ENCODE results near the gene IDH3B.
A peak's percentile ranks its signal among the peaks of the same experiment; 100 is the strongest.
"Not testable (repeated sequence)": the region's sequence is repeated elsewhere in the genome, so short reads cannot be mapped to it uniquely, and the experiment has no call there.

Gene IDH3B

GRCh38 chr20:2690213-2690612 lies 26.2 kb upstream of the IDH3B start:
- TF ChIP-seq, protein P1, sequence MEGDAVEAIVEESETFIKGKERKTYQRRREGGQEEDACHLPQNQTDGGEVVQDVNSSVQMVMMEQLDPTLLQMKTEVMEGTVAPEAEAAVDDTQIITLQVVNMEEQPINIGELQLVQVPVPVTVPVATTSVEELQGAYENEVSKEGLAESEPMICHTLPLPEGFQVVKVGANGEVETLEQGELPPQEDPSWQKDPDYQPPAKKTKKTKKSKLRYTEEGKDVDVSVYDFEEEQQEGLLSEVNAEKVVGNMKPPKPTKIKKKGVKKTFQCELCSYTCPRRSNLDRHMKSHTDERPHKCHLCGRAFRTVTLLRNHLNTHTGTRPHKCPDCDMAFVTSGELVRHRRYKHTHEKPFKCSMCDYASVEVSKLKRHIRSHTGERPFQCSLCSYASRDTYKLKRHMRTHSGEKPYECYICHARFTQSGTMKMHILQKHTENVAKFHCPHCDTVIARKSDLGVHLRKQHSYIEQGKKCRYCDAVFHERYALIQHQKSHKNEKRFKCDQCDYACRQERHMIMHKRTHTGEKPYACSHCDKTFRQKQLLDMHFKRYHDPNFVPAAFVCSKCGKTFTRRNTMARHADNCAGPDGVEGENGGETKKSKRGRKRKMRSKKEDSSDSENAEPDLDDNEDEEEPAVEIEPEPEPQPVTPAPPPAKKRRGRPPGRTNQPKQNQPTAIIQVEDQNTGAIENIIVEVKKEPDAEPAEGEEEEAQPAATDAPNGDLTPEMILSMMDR (IDR thresholded peaks at IDR 0.05; ENCODE audit: low read depth, low read length): no peak
- DNase-seq (ENCODE audit: extremely low read depth, low read depth): no peak

DNA sequence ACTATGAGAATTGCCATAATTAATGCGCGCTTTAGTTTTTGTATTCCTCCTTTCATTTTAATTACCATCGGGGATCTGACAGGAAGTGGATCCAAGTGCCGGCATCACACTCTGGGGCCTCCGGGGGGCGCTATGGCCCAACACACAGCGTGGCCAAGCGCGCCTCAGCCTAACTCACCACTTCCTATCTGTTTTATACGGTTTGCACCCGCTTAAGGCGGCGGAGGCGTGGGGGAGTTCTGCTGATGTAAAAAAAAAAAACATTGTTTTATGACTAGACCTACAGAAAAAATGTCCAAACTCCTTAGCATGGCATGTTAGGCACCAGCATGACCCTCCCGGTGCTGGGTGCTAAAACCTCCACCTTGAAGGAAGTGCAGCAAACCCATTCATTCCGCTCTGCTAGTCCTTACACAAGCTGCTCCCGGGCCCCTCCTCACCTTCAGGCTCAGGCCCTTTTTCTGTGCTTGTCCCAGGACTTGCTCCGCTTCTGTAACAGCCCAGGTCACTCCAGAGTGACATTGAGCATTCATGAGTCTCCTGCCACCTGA lies 24.1 kb upstream of the IDH3B start:
- TF ChIP-seq, protein P1 (IDR thresholded peaks at IDR 0.05; ENCODE audit: low read depth, low read length): peak; percentile 42
- no peak for DNase-seq (ENCODE audit: extremely low read depth, low read depth)

DNA sequence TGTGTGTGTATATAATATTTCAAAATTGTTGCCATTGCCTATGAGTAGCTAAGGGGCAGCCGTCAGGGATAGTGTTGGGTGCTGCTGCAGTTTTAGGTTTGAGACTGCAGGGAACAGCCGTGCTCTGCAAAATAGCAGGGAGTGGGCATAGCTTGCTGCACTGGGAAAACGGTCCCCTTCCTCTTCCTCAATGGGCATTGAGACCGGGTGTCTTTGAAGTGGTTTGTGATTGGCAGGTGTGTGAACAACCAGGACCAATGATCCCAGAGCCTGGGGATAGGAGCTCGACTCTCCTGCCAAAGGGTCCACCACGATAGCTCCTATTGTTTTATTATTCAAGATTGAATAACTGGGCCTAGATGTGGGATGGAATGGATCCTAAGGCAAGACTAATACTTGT lies 23.5 kb upstream of the IDH3B start:
- TF ChIP-seq, protein P1 (IDR thresholded peaks at IDR 0.05; ENCODE audit: low read depth, low read length): no peak
- no peak for DNase-seq (ENCODE audit: extremely low read depth, low read depth)

DNA sequence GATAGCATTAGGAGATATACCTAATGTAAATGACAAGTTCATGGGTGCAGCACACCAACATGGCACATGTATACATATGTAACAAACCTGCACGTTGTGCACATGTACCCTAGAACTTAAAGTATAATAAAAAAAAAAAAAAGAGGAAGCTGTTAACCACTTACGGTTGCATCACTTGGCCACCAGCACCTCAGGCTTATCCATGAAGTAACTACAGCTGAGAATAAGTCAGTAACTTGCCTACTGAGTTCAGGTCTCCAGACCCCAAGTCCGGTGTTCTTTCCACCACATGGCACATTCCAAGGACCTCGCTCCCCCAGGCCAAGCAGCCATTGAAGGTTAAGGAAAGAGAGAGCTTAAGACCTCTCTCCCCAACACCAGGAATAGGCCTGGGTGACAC lies 20.8 kb upstream of the IDH3B start:
- not testable (repeated sequence) for DNase-seq (ENCODE audit: extremely low read depth, low read depth)

GRCh38 chr20:2682040-2682439 lies 18.0 kb upstream of the IDH3B start:
- not testable (repeated sequence) for DNase-seq (ENCODE audit: extremely low read depth, low read depth)

DNA sequence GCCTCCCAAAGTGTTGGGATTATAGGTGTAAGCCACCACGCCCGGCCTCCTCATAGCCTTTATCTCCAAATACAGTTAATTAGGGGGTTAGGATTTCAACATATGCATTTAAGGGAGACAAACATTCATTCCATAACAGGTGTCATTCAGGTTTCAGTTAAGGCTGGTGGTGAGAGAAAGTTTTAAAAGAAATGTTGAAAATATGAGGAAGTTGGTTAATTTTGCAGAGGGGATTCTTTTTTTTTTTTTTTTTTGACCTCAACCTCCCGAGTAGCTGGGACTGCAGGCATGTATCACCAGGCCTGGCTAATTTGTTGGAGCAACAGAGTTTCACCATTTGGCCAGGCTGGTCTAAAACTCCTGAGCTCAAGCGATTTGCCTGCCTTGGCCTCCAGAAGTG lies 16.0 kb upstream of the IDH3B start:
- no peak for DNase-seq (ENCODE audit: extremely low read depth, low read depth)
- TF ChIP-seq, protein P1 (IDR thresholded peaks at IDR 0.05; ENCODE audit: low read depth, low read length): no peak

DNA sequence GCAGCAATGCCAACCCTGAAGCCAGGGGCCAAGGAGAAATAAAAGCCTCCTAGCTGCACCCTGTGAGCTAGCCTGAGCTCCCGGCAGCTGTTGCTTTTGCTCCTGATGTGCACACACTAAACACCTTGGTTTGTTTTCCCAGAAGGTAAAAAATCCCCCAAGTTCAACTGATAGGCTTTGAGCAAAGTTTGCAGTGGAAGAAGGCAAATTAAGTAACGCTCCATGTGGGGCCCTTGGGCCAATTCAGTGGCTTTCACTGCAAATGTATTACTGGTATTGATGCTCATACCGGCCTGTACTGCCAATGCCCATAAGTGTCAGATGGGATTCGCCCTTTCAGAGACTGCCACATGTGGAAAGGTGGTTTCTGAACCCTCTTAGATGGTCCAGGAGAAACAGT lies 9.4 kb upstream of the IDH3B start:
- no peak for DNase-seq (ENCODE audit: extremely low read depth, low read depth)
- TF ChIP-seq, protein P1 (IDR thresholded peaks at IDR 0.05; ENCODE audit: low read depth, low read length): no peak

GRCh38 chr20:2672446-2672845 lies 8.4 kb upstream of the IDH3B start:
- TF ChIP-seq, protein P1 (IDR thresholded peaks at IDR 0.05; ENCODE audit: low read depth, low read length): no peak

More at GRCh38 chr20:2672446-2672845, 8.4 kb upstream of the IDH3B start:
- DNase-seq (ENCODE audit: extremely low read depth, low read depth): no peak
